B cell (primary cell): ENCODE results near the gene ADAM19. TPM values are rescaled to one million over a fixed set of nuclear protein-coding genes. Genes with fewer than 3 reads are reported as not detected.

Experiments used
- ATAC-seq: fragments of 200-7000 bp; cut with Tn5 transposase; one replicate; pipeline ENCODE4 v1.10.0; 2021; ENCODE audit warnings: low read depth, mild to moderate bottlenecking, moderate number of reproducible peaks, moderate library complexity
- CTCF ChIA-PET: fragments of 350-600 bp; sonication (Branson Sonifier 250); formaldehyde crosslinking; loops from one replicate; lab custom pipeline; 2021; ENCODE audit warnings: antibody characterized with exemption, inconsistent platforms; lab: Charles Lee
- POLR2A ChIA-PET: fragments of 350-600 bp; sonication (Branson Sonifier 250); formaldehyde crosslinking; loops from one replicate; lab custom pipeline; 2021; ENCODE audit warnings: antibody characterized with exemption; lab: Charles Lee
- DNase-seq: peaks from one replicate; pipeline ENCODE4 v3.0.0; 2013
- H2AFZ ChIP-seq: 2 replicates; pipeline ENCODE4 v1.6.1; 2012; ENCODE audit warnings: mild to moderate bottlenecking, low read depth, low read length; ENCODE audit not compliant: insufficient read depth, poor library complexity, severe bottlenecking
- H3K27ac ChIP-seq, 2 donors: 1 replicate in 1 of 2; 2 replicates in 1 of 2; pipeline ENCODE4 v1.5.1; 2012 to 2013; ENCODE audit warnings: low read length in 2 of 2, mild to moderate bottlenecking in 2 of 2, moderate library complexity in 1 of 2
- H3K27me3 ChIP-seq, 4 experiments: fragments of 200-600 bp in 1 of 4; sonication (generic) in 1 of 4; replicated peaks in 1 of 4; 1 replicate in 2 of 4; 2 replicates in 2 of 4; pipeline versions ENCODE4 v1.6.1 to v1.7.0; 2013 to 2016; ENCODE audit warnings: low read length in 3 of 4, mild to moderate bottlenecking in 2 of 4, mixed read lengths in 1 of 4, moderate library complexity in 1 of 4; ENCODE audit not compliant: insufficient read depth in 4 of 4, control insufficient read depth in 3 of 4; ENCODE audit errors: control extremely low read depth in 1 of 4
- H3K36me3 ChIP-seq, 2 experiments: replicated peaks in 1 of 2; 1 replicate in 1 of 2; 2 replicates in 1 of 2; pipeline versions ENCODE4 v1.6.1 to v1.7.1; 2013; ENCODE audit warnings: low read length in 1 of 2; ENCODE audit not compliant: insufficient read depth in 2 of 2, control insufficient read depth in 1 of 2; ENCODE audit errors: control extremely low read depth in 1 of 2, extremely low read depth in 1 of 2
- H3K4me1 ChIP-seq, 2 donors: fragments of 200-600 bp in 1 of 2; sonication (generic) in 1 of 2; 1 replicate in 1 of 2; 2 replicates in 1 of 2; pipeline versions ENCODE4 v1.5.1 to v1.6.1; 2013 to 2017; ENCODE audit warnings: low read length in 2 of 2; ENCODE audit not compliant: control insufficient read depth in 2 of 2, insufficient read depth in 2 of 2
- H3K4me2 ChIP-seq: replicated peaks from 2 replicates; pipeline ENCODE3; 2012; ENCODE audit warnings: mild to moderate bottlenecking, low read depth, low read length; ENCODE audit not compliant: poor library complexity, severe bottlenecking
- H3K4me3 ChIP-seq, 5 experiments: fragments of 200-600 bp in 1 of 5; sonication (generic) in 1 of 5; 1 replicate in 3 of 5; 2 replicates in 2 of 5; pipeline versions ENCODE4 v1.5.1 to v1.7.0; 2011 to 2016; ENCODE audit warnings: low read length in 4 of 5, mild to moderate bottlenecking in 4 of 5, low read depth in 2 of 5, control low read depth in 1 of 5, moderate library complexity in 1 of 5; ENCODE audit not compliant: insufficient read depth in 1 of 5; ENCODE audit errors: control extremely low read depth in 1 of 5, extremely low read depth in 1 of 5
- H3K79me2 ChIP-seq: fragments of 200-600 bp; sonication (generic); one replicate; pipeline ENCODE4 v1.6.0; 2016; ENCODE audit warnings: low read length; ENCODE audit not compliant: control insufficient read depth, insufficient read depth
- H3K9ac ChIP-seq: fragments of 200-600 bp; sonication (generic); 2 replicates; pipeline ENCODE4 v1.6.1; 2017; ENCODE audit warnings: mild to moderate bottlenecking, low read length, moderate library complexity
- H3K9me3 ChIP-seq, 3 donors: one replicate each; pipeline versions ENCODE4 v1.6.1 to v1.7.1; 2013; ENCODE audit warnings: low read length in 2 of 3; ENCODE audit not compliant: control insufficient read depth in 2 of 3, insufficient read depth in 1 of 3; ENCODE audit errors: control extremely low read depth in 1 of 3
- H4K20me1 ChIP-seq: 2 replicates; pipeline ENCODE4 v1.6.0; 2012; ENCODE audit warnings: mild to moderate bottlenecking, low read length; ENCODE audit not compliant: insufficient read depth, control insufficient read depth, poor library complexity, severe bottlenecking
- H3K27ac Mint-ChIP-seq: one replicate; pipeline ENCODE4 v1.8.0; 2021; ENCODE audit warnings: mixed read lengths
- H3K27me3 Mint-ChIP-seq: one replicate; pipeline ENCODE4 v1.8.0; 2021; ENCODE audit warnings: mixed read lengths
- H3K4me1 Mint-ChIP-seq: one replicate; pipeline ENCODE4 v1.8.0; 2021; ENCODE audit warnings: mixed read lengths
- H3K4me3 Mint-ChIP-seq: one replicate; pipeline ENCODE4 v1.8.0; 2021; ENCODE audit warnings: mixed read lengths
- H3K9me3 Mint-ChIP-seq: one replicate; pipeline ENCODE4 v1.8.0; 2022; ENCODE audit warnings: mixed read lengths; ENCODE audit not compliant: insufficient read depth
- CTCF ChIP-seq: fragments of 200-600 bp; IDR thresholded peaks from one replicate; pipeline ENCODE4 v1.8.0; 2022; ENCODE audit warnings: antibody characterized with exemption, mild to moderate bottlenecking
- EZH2 ChIP-seq: IDR thresholded peaks from 2 replicates; pipeline ENCODE4 v1.6.1; 2012; ENCODE audit warnings: borderline replicate concordance, low read depth, mild to moderate bottlenecking, moderate library complexity, low read length; ENCODE audit not compliant: insufficient read depth, poor library complexity, severe bottlenecking
- WGBS: methylation state at CpG from one replicate; pipeline ENCODE4 v1.1.5; 2013; ENCODE audit warnings: missing lambda C conversion rate; ENCODE audit not compliant: insufficient coverage; 5-methylcytosine and 5-hydroxymethylcytosine counted together
- intact Hi-C: fragments of 100-400 bp; cut with micrococcal nuclease; formaldehyde crosslinking; loops from one replicate; pipeline ENCODE4 v1.10.0; 2022
- polyA plus RNA-seq: library from polyadenylated mRNA; depleted of rRNA; stranded (reverse); fragments of >200 nt; gene quantifications from 2 replicates; pipeline ENCODE4 v1.2.3, GENCODE V29; 2012
- total RNA-seq, 2 donors: library from RNA; stranded (reverse); fragments of 120-200 nt in 1 of 2; gene quantifications; 1 replicate in 1 of 2; 2 replicates in 1 of 2; pipeline versions ENCODE4 v1.2.3 to v1.2.4, GENCODE V29; 2013 to 2022

ADAM19 gene
- total and polyA plus RNA-seq, 2 donors (not counting 1 experiment from before 2014, with no cell fraction given) = 110 to 171 TPM

- ChIA-PET CTCF (interaction anchor here (0.6 to 7.4 kb wide), 7 partner anchors 16 to 503 kb away, joined by 3 to 67 read pairs (median 5); no protein-coding TSS in a partner anchor), POLR2A (interaction anchor here (0.6 to 1.6 kb wide), 7 partner anchors 12 to 107 kb away, joined by 3 to 26 read pairs (median 6); partner anchors contain the start of gene ADAM19)
- H3K27me3 Mint-ChIP-seq = no peaks in the 10 kb centered on the region
- Histone ChIP-seq H3K27ac (peak overlapping the region; percentile 92 to 97), H3K4me2 (peak overlapping the region; percentile 77), H3K9ac (peak overlapping the region; percentile 65), H3K36me3 (no peaks in the 10 kb centered on the region), H3K4me1 (peaks cover 70 to 71% of the 10 kb centered on the region in 2 donors), H3K27me3 (no peaks in the 10 kb centered on the region), H2AFZ (no peak overlapping the region), H4K20me1 (no peaks in the 10 kb centered on the region), H3K79me2 (peaks cover 20% of the 10 kb centered on the region), H3K4me3 (peak overlapping the region in 4 of 5 experiments; percentile 0 to 64 (median 26)), H3K9me3 (peaks cover 0 to 5% (median 4%) of the 10 kb centered on the region in 3 donors)
- TF ChIP-seq EZH2 (no peak), CTCF (no peak)
- H3K4me3 Mint-ChIP-seq = peak overlapping the region; percentile 80
- H3K4me1 Mint-ChIP-seq = peaks cover 72% of the 10 kb centered on the region
- H3K27ac Mint-ChIP-seq = peak overlapping the region; percentile 92
- intact Hi-C loops = loop anchor here (1.0 kb wide), 1 partner anchor 9 kb away; no protein-coding TSS in a partner anchor
- ATAC-seq (peak; percentile 18), DNase-seq (peak; percentile 50)
- 80% methylated on average over 4 of the region's 6 CpGs for WGBS
- H3K9me3 Mint-ChIP-seq = no peaks in the 10 kb centered on the region
Measured at GRCh38 chr5:157593052-157593757, 17.6 kb upstream of the ADAM19 start.
